Sigmoid colon (tissue), 3 donors: ENCODE results near the gene MBLAC1.

ENCODE experiments used
- CTCF ChIP-seq, 4 experiments: fragments of 450-650 bp in 3 of 4; fragments of 200-600 bp in 1 of 4; IDR thresholded peaks; one replicate each; pipeline ENCODE4 v1.5.1; 2016 to 2019; ENCODE audit warnings: antibody characterized with exemption in 4 of 4, mild to moderate bottlenecking in 3 of 4, moderate library complexity in 2 of 4
- POLR2A ChIP-seq, 2 donors: fragments of 450-650 bp; IDR thresholded peaks; one replicate each; pipeline ENCODE4 v1.6.1; 2016; ENCODE audit warnings: antibody characterized with exemption in 2 of 2, mild to moderate bottlenecking in 2 of 2, moderate library complexity in 2 of 2

GRCh38 chr7:100088095-100088620, 38.6 kb upstream of the MBLAC1 start:
- TF ChIP-seq POLR2A (IDR thresholded peaks at IDR 0.05): no peak
- no peak for TF ChIP-seq CTCF (IDR thresholded peaks at IDR 0.05)
